Measurements from ENCODE around the gene KLF6. TPM values are rescaled to one million over a fixed set of nuclear protein-coding genes. Genes with fewer than 3 reads are reported as not detected.

KLF6 gene
- total RNA-seq, 1 experiment from 2014 or later: 27.9 TPM

DNA sequence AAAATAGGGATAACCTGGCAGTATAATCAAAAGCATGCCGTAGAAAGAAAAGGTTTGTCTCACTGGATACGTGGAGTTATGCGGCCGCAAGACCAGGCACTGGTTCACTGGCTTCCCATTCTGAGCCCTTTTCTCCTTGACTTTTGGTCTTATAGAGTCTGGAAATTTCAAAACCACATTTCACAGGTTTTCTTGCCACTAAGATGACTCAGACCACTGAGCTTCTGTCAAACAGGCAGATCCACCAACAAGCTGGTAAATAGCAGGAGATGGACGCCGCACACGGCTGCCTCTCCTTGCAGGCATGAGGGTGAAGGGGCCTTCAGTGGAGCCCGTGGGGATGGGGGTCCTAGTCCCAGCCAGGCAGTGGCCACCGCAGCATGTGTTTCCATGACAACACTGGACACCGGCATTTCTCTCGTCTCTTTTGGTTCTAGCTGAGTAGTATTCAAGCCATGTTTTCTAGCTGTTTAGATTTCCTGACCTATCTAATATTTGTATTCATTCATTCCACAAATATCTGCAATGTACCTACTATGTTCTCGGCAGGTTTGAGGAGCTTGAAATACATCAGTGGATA is 55.5 kb downstream of the KLF6 start (continued):
- TF ChIP-seq, protein P1, sequence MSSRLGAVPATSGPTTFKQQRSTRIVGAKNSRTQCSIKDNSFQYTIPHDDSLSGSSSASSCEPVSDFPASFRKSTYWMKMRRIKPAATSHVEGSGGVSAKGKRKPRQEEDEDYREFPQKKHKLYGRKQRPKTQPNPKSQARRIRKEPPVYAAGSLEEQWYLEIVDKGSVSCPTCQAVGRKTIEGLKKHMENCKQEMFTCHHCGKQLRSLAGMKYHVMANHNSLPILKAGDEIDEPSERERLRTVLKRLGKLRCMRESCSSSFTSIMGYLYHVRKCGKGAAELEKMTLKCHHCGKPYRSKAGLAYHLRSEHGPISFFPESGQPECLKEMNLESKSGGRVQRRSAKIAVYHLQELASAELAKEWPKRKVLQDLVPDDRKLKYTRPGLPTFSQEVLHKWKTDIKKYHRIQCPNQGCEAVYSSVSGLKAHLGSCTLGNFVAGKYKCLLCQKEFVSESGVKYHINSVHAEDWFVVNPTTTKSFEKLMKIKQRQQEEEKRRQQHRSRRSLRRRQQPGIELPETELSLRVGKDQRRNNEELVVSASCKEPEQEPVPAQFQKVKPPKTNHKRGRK (CRISPR knock-in tag; IDR thresholded peaks at IDR 0.05; ENCODE audit: borderline replicate concordance): no peak
- TF ChIP-seq, protein P2, sequence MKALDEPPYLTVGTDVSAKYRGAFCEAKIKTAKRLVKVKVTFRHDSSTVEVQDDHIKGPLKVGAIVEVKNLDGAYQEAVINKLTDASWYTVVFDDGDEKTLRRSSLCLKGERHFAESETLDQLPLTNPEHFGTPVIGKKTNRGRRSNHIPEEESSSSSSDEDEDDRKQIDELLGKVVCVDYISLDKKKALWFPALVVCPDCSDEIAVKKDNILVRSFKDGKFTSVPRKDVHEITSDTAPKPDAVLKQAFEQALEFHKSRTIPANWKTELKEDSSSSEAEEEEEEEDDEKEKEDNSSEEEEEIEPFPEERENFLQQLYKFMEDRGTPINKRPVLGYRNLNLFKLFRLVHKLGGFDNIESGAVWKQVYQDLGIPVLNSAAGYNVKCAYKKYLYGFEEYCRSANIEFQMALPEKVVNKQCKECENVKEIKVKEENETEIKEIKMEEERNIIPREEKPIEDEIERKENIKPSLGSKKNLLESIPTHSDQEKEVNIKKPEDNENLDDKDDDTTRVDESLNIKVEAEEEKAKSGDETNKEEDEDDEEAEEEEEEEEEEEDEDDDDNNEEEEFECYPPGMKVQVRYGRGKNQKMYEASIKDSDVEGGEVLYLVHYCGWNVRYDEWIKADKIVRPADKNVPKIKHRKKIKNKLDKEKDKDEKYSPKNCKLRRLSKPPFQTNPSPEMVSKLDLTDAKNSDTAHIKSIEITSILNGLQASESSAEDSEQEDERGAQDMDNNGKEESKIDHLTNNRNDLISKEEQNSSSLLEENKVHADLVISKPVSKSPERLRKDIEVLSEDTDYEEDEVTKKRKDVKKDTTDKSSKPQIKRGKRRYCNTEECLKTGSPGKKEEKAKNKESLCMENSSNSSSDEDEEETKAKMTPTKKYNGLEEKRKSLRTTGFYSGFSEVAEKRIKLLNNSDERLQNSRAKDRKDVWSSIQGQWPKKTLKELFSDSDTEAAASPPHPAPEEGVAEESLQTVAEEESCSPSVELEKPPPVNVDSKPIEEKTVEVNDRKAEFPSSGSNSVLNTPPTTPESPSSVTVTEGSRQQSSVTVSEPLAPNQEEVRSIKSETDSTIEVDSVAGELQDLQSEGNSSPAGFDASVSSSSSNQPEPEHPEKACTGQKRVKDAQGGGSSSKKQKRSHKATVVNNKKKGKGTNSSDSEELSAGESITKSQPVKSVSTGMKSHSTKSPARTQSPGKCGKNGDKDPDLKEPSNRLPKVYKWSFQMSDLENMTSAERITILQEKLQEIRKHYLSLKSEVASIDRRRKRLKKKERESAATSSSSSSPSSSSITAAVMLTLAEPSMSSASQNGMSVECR (CRISPR knock-in tag; IDR thresholded peaks at IDR 0.05; ENCODE audit: borderline replicate concordance): no peak
- TF ChIP-seq FOXJ3 (CRISPR knock-in tag; IDR thresholded peaks at IDR 0.05; ENCODE audit: borderline replicate concordance) (no peak), GABPB1 (CRISPR knock-in tag; IDR thresholded peaks at IDR 0.05) (no peak), ZNF671 (CRISPR knock-in tag; IDR thresholded peaks at IDR 0.05) (no peak), ZNF263 (CRISPR knock-in tag; IDR thresholded peaks at IDR 0.05; ENCODE audit: low read depth) (no peak), GRHL2 (CRISPR knock-in tag; IDR thresholded peaks at IDR 0.05; ENCODE audit: insufficient replicate concordance, severe bottlenecking) (no peak), CBFB (CRISPR knock-in tag; IDR thresholded peaks at IDR 0.05; ENCODE audit: low read depth) (no peak), IRF2 (CRISPR knock-in tag; IDR thresholded peaks at IDR 0.05; ENCODE audit: borderline replicate concordance, low read depth) (no peak), ATF1 (CRISPR knock-in tag; IDR thresholded peaks at IDR 0.05) (no peak), ESRRA (CRISPR knock-in tag; IDR thresholded peaks at IDR 0.05; ENCODE audit: borderline replicate concordance) (no peak), FOXK1 (CRISPR knock-in tag; IDR thresholded peaks at IDR 0.05) (no peak), SMAD3 (CRISPR knock-in tag; IDR thresholded peaks at IDR 0.05; ENCODE audit: borderline replicate concordance) (no peak)
- TF ChIP-seq, protein P3, sequence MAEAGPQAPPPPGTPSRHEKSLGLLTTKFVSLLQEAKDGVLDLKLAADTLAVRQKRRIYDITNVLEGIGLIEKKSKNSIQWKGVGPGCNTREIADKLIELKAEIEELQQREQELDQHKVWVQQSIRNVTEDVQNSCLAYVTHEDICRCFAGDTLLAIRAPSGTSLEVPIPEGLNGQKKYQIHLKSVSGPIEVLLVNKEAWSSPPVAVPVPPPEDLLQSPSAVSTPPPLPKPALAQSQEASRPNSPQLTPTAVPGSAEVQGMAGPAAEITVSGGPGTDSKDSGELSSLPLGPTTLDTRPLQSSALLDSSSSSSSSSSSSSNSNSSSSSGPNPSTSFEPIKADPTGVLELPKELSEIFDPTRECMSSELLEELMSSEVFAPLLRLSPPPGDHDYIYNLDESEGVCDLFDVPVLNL (CRISPR knock-in tag; IDR thresholded peaks at IDR 0.05; ENCODE audit: borderline replicate concordance, low read depth): no peak

DNA sequence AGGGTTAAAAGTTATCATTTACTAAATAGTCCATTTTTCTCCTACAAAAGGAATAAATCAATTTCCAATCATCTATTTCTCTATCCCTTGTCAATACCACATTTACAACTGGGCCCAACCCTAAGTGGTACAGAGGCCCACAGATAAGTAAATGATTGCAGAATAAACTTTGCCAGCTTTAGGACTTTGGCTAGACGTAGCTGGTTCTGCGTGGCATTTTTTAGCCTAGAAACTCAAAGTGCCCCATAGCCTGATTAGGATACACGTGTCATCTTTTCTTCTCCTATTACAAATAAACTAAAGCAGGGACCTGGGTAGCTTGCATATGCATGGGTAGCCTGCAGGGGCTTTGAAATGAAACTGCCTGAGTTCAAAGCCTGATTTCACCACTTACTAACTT is 56.4 kb downstream of the KLF6 start:
- ChIA-PET POLR2A (no interaction called here), CTCF (interaction anchor here (0.7 to 1.0 kb wide), 2 partner anchors 12 to 33 kb away, joined by 3 read pairs; no protein-coding TSS in a partner anchor)
- ATAC-seq: no peak

More for the DNA sequence above, 56.4 kb downstream of the KLF6 start:
- no peak for DNase-seq (ENCODE audit: low spot score)
- peaks cover 10% of the 10 kb centered on the region for H3K36me3 Mint-ChIP-seq
- H3K4me1 Mint-ChIP-seq: peaks cover 5% of the 10 kb centered on the region
- peaks cover 17% of the 10 kb centered on the region for H3K9me3 Mint-ChIP-seq
- no peak overlapping the region for H3K27ac Mint-ChIP-seq
- H3K27me3 Mint-ChIP-seq (ENCODE audit: low read depth): no peaks in the 10 kb centered on the region; the same call in 1 of the 2 replicates
- no peak overlapping the region for H3K4me3 Mint-ChIP-seq
- TF ChIP-seq ETV6 (CRISPR knock-in tag; IDR thresholded peaks at IDR 0.05): no peak
- no peak for TF ChIP-seq IRF2 (CRISPR knock-in tag; IDR thresholded peaks at IDR 0.05; ENCODE audit: borderline replicate concordance, low read depth)
- no peak for TF ChIP-seq ZBTB21 (CRISPR knock-in tag; IDR thresholded peaks at IDR 0.05; ENCODE audit: borderline replicate concordance)
- no peak for TF ChIP-seq RELA (CRISPR knock-in tag; IDR thresholded peaks at IDR 0.05; ENCODE audit: borderline replicate concordance)
- TF ChIP-seq, protein P4, sequence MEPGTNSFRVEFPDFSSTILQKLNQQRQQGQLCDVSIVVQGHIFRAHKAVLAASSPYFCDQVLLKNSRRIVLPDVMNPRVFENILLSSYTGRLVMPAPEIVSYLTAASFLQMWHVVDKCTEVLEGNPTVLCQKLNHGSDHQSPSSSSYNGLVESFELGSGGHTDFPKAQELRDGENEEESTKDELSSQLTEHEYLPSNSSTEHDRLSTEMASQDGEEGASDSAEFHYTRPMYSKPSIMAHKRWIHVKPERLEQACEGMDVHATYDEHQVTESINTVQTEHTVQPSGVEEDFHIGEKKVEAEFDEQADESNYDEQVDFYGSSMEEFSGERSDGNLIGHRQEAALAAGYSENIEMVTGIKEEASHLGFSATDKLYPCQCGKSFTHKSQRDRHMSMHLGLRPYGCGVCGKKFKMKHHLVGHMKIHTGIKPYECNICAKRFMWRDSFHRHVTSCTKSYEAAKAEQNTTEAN (CRISPR knock-in tag; IDR thresholded peaks at IDR 0.05): no peak
- TF ChIP-seq GTF2I (CRISPR knock-in tag; conservative IDR thresholded peaks at IDR 0.05): no peak
- no peak for TF ChIP-seq NR1H2 (CRISPR knock-in tag; IDR thresholded peaks at IDR 0.05)
